Measurements from ENCODE around the gene OR6X1. TPM values are rescaled to one million over a fixed set of nuclear protein-coding genes. Genes with fewer than 3 reads are reported as not detected.
"Not testable (repeated sequence)": the region's sequence is repeated elsewhere in the genome, so short reads cannot be mapped to it uniquely, and the experiment has no call there.

The OR6X1 gene
- total RNA-seq, 2 donors from 2014 or later: not detected

- no peaks in the 10 kb centered on the region for H3K9me3 Mint-ChIP-seq
- DNase-seq: no peak
- no peak for ATAC-seq (replicated peaks in 1 of 2)
- peaks cover 3% of the 10 kb centered on the region for H3K27me3 Mint-ChIP-seq (ENCODE audit: low read depth)
- H3K36me3 Mint-ChIP-seq (ENCODE audit: insufficient read depth in 2 of 2): no peaks in the 10 kb centered on the region
- H3K4me3 Mint-ChIP-seq: no peak overlapping the region
- no peak overlapping the region for H3K27ac Mint-ChIP-seq
- H3K4me1 Mint-ChIP-seq (ENCODE audit: low read depth): no peaks in the 10 kb centered on the region
Observed at GRCh38 chr11:123773959-123774358, 19.6 kb upstream of the OR6X1 start.

DNA sequence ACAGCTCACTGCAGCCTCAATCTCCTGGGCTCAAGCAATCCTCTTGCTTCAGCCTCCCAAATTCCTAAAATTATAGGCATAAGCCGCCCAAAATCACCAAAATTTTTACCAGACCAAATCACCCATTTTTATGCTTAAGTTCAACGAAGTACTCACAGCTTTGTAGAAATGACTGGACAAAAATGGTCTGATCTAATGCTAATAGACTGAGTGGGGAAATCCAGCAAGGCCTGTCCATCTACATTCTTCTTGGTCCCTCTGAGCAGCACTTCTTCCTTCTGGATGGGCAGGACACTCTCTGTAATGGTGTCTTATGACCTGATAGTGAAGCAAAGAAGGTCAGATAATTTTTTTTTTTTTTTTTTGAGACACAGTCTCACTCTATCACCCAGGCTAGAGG, 18.7 kb upstream of the OR6X1 start:
- Mint-ChIP-seq H3K4me3 (no peak overlapping the region), H3K27me3 (ENCODE audit: low read depth) (no peaks in the 10 kb centered on the region), H3K9me3 (no peaks in the 10 kb centered on the region), H3K36me3 (ENCODE audit: insufficient read depth in 2 of 2) (no peaks in the 10 kb centered on the region), H3K27ac (no peak overlapping the region), H3K4me1 (ENCODE audit: low read depth) (no peaks in the 10 kb centered on the region)
- no peak for ATAC-seq (replicated peaks in 1 of 2)
- DNase-seq: no peak

GRCh38 chr11:123771664-123772063, 17.3 kb upstream of the OR6X1 start:
- Mint-ChIP-seq H3K27me3 (ENCODE audit: low read depth) (peaks cover under 1% of the 10 kb centered on the region), H3K4me1 (ENCODE audit: low read depth) (no peaks in the 10 kb centered on the region), H3K27ac (no peak overlapping the region), H3K36me3 (ENCODE audit: insufficient read depth in 2 of 2) (no peaks in the 10 kb centered on the region), H3K9me3 (no peaks in the 10 kb centered on the region), H3K4me3 (no peak overlapping the region)
- ATAC-seq (replicated peaks in 1 of 2) (no peak), DNase-seq (no peak)

DNA sequence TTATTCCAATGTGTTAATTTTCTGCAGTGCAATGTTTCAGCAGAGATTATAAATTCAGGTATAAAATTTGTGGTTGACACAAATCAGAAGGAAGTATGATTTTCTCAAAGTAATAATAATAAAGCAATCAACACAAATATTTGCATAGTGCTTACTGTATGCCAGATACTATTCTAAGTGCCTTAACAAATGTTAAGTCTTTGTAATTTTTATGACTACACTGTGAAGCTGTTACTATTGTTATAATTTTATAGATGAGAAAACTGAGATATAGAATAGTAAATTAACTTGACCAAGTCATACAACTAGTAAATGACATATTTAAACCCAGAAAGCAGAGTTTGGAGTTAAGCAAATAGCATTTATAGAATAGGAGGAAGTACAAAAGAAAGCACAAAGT, 16.4 kb upstream of the OR6X1 start:
- Mint-ChIP-seq H3K36me3 (ENCODE audit: insufficient read depth in 2 of 2) (no peaks in the 10 kb centered on the region), H3K27ac (no peak overlapping the region), H3K4me3 (no peak overlapping the region), H3K27me3 (ENCODE audit: low read depth) (peaks cover 7% of the 10 kb centered on the region), H3K9me3 (no peaks in the 10 kb centered on the region), H3K4me1 (ENCODE audit: low read depth) (no peaks in the 10 kb centered on the region)
- ATAC-seq (replicated peaks in 1 of 2) (no peak), DNase-seq (no peak)

- DNase-seq (no peak), ATAC-seq (replicated peaks in 1 of 2) (no peak)
- Mint-ChIP-seq H3K27me3 (ENCODE audit: low read depth) (peaks cover 7% of the 10 kb centered on the region), H3K4me3 (no peak overlapping the region), H3K4me1 (ENCODE audit: low read depth) (no peaks in the 10 kb centered on the region), H3K9me3 (peaks cover 10 to 12% of the 10 kb centered on the region in 2 donors), H3K27ac (no peak overlapping the region), H3K36me3 (ENCODE audit: insufficient read depth in 2 of 2) (peaks cover 4% of the 10 kb centered on the region in 2 donors)
Observed at GRCh38 chr11:123765601-123766000, 11.3 kb upstream of the OR6X1 start.

DNA sequence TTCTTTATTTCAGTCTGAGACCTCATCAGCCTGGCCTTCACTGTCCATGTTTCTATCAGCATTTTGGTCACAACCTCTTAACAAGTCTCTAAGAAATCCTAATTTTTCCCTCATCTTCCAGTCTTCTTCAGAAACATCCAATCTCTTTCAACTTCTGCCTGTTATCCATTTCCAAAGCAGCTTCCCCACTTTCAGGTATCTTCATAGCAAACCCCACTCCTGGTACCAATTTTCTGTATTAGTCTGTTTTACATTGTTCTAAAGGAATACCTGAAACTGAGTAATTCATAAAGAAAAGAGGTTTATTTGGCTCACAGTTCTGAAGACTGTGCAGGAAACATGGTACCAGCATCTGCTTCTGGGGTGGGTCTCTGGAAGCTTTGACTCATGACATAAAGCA, 8.1 kb upstream of the OR6X1 start:
- Mint-ChIP-seq H3K27ac (no peak overlapping the region), H3K4me3 (no peak overlapping the region), H3K27me3 (ENCODE audit: low read depth) (peaks cover 21% of the 10 kb centered on the region), H3K9me3 (peaks cover 10 to 12% of the 10 kb centered on the region in 2 donors), H3K36me3 (ENCODE audit: insufficient read depth in 2 of 2) (peaks cover 4% of the 10 kb centered on the region in 2 donors), H3K4me1 (ENCODE audit: low read depth) (no peaks in the 10 kb centered on the region)
- ATAC-seq (replicated peaks in 1 of 2) (no peak), DNase-seq (no peak)

GRCh38 chr11:123760894-123761293, 6.6 kb upstream of the OR6X1 start:
- peaks cover 4% of the 10 kb centered on the region in 2 donors for H3K36me3 Mint-ChIP-seq (ENCODE audit: insufficient read depth in 2 of 2)
- H3K27me3 Mint-ChIP-seq (ENCODE audit: low read depth): peaks cover 18% of the 10 kb centered on the region
- no peak for DNase-seq
- no peaks in the 10 kb centered on the region for H3K4me1 Mint-ChIP-seq (ENCODE audit: low read depth)
- no peak overlapping the region for H3K27ac Mint-ChIP-seq
- no peak overlapping the region for H3K4me3 Mint-ChIP-seq
- peaks cover 10 to 12% of the 10 kb centered on the region in 2 donors for H3K9me3 Mint-ChIP-seq
- ATAC-seq (replicated peaks in 1 of 2): peak; percentile 37 to 52

DNA sequence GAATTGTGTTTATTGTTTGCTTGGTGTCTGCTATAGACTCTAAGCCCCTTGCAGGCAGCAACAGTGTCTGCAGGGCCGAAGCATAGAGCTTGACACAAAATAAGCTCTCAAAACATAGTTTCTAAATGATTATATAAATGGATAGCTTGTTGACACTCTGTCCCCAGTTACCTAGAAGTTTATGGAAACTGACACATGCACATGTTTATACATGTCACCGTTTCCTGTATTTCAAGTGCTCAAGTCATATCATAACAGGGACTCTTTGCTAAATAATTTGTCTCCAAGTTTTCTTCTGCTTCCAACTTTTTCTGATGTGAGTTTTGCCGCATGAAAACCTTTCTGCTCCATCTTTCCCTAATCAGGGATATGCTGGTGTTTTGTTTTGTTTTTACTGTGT, 3.7 kb upstream of the OR6X1 start:
- Mint-ChIP-seq H3K4me1 (ENCODE audit: low read depth) (peaks cover 5% of the 10 kb centered on the region), H3K27ac (no peak overlapping the region), H3K27me3 (ENCODE audit: low read depth) (peaks cover 20% of the 10 kb centered on the region), H3K4me3 (no peak overlapping the region), H3K36me3 (ENCODE audit: insufficient read depth in 2 of 2) (peaks cover 2 to 4% of the 10 kb centered on the region in 2 donors), H3K9me3 (peaks cover 4 to 11% of the 10 kb centered on the region in 2 donors)
- DNase-seq (no peak), ATAC-seq (replicated peaks in 1 of 2) (peak in 1 of 2 donors; percentile 47)

- H3K4me1 Mint-ChIP-seq (ENCODE audit: low read depth): peaks cover 5% of the 10 kb centered on the region
Observed at GRCh38 chr11:123755813-123756212, 1.5 kb upstream of the OR6X1 start.

GRCh38 chr11:123755344-123755743, 1.0 kb upstream of the OR6X1 start:
- Mint-ChIP-seq H3K4me3 (no peak overlapping the region), H3K9me3 (no peaks in the 10 kb centered on the region), H3K4me1 (ENCODE audit: low read depth) (peaks cover 5% of the 10 kb centered on the region), H3K27ac (no peak overlapping the region), H3K36me3 (ENCODE audit: insufficient read depth in 2 of 2) (no peaks in the 10 kb centered on the region), H3K27me3 (ENCODE audit: low read depth) (peaks cover 30% of the 10 kb centered on the region)
- ATAC-seq (replicated peaks in 1 of 2) (no peak), DNase-seq (no peak)

More at GRCh38 chr11:123755813-123756212, 1.5 kb upstream of the OR6X1 start:
- Mint-ChIP-seq H3K27me3 (ENCODE audit: low read depth) (peaks cover 29% of the 10 kb centered on the region), H3K4me3 (no peak overlapping the region), H3K9me3 (no peaks in the 10 kb centered on the region), H3K36me3 (ENCODE audit: insufficient read depth in 2 of 2) (no peaks in the 10 kb centered on the region), H3K27ac (no peak overlapping the region)
- DNase-seq (no peak), ATAC-seq (replicated peaks in 1 of 2) (no peak)

DNA sequence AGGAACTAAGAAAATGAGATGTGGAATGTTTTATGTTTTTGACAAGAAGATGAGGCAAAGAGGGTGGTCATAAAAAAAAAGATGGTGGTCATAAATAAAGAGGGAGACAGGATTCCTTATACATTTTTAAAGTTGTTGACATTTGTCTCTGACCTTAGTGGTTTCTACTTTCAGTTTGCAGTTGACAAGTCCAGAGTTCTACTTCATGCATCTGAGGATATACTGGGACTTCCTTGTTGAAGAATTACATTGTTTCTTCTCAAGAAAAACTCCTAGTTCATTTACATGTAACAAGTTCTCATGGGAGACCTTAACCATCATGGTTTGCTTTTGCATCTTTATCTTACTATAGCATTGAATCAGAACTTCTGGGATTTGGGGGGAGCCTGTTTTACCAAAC, 1.2 kb downstream of the OR6X1 start:
- H3K27ac Mint-ChIP-seq: no peak overlapping the region
- no peaks in the 10 kb centered on the region for H3K36me3 Mint-ChIP-seq (ENCODE audit: insufficient read depth in 2 of 2)
- no peak for ATAC-seq (replicated peaks in 1 of 2)
- H3K4me1 Mint-ChIP-seq (ENCODE audit: low read depth): peaks cover 5% of the 10 kb centered on the region
- no peak for DNase-seq
- H3K9me3 Mint-ChIP-seq: no peaks in the 10 kb centered on the region
- no peak overlapping the region for H3K4me3 Mint-ChIP-seq
- H3K27me3 Mint-ChIP-seq (ENCODE audit: low read depth): peaks cover 37% of the 10 kb centered on the region

GRCh38 chr11:123751781-123752180, 2.5 kb downstream of the OR6X1 start:
- H3K4me1 Mint-ChIP-seq (ENCODE audit: low read depth): peaks cover 5% of the 10 kb centered on the region
- H3K27ac Mint-ChIP-seq: no peak overlapping the region
- peaks cover 26% of the 10 kb centered on the region for H3K27me3 Mint-ChIP-seq (ENCODE audit: low read depth)
- ATAC-seq (replicated peaks in 1 of 2) (no peak), DNase-seq (no peak)
- H3K9me3 Mint-ChIP-seq: no peaks in the 10 kb centered on the region
- no peak overlapping the region for H3K4me3 Mint-ChIP-seq
- no peaks in the 10 kb centered on the region for H3K36me3 Mint-ChIP-seq (ENCODE audit: insufficient read depth in 2 of 2)

DNA sequence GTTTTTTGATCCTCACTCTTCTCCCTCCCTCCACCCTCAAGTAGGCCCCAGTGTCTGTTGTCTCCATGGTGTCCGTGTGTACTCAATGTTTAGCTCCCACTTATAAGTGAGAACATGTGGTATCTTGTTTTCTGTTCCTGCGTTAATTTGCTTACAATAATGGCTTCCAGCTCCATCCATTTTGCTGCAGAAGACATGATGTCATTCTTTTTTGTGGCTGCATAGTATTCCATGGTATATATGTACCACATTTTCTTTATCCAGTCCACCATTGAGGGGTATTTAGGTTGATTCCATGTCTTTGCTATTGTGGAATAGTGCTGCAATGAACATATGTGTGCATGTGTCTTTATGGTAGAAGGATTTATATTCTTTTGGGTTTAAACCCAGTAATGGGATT, 6.0 kb downstream of the OR6X1 start:
- H3K27ac Mint-ChIP-seq; H3K36me3 Mint-ChIP-seq (ENCODE audit: insufficient read depth in 2 of 2); H3K4me3 Mint-ChIP-seq; ATAC-seq (replicated peaks in 1 of 2); H3K9me3 Mint-ChIP-seq; DNase-seq; H3K4me1 Mint-ChIP-seq (ENCODE audit: low read depth): not testable (repeated sequence)
- H3K27me3 Mint-ChIP-seq (ENCODE audit: low read depth): peaks cover 26% of the 10 kb centered on the region

DNA sequence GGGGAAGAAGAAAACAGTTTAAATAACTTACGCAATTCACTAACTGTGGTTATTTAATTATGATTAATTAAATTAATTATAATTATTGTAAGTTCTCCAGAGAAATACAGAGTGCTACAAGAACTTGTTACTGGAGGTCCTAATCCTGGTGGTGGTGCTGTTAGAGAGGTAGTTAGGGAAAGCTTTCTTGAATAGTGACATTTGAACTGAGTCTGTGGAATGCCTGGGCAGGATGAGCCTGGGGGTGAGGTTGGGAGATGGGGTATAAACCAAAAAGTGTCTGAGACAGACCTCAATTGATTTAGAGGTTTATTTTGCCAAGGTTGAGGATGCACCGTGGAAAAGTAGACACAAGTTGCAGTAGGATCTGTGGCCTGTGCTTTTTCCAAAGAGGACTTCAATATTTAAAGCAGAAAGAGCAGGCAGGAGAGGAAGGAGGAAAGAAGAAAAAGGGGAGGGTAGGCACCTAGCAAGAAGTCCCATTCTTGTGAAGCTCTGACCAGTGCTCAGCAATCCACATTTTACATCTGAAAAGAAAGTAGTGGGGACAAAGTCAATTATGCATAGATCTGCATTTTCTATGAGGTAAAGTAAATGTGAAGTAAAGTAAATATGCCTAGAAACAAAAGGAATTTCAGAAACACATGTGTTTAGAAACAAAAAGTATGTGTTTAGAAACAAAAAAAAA, 8.4 kb downstream of the OR6X1 start:
- H3K27me3 Mint-ChIP-seq (ENCODE audit: low read depth): peaks cover 15% of the 10 kb centered on the region
- H3K36me3 Mint-ChIP-seq (ENCODE audit: insufficient read depth in 2 of 2): no peaks in the 10 kb centered on the region
- H3K4me1 Mint-ChIP-seq (ENCODE audit: low read depth): peaks cover 12% of the 10 kb centered on the region
- no peaks in the 10 kb centered on the region for H3K9me3 Mint-ChIP-seq
- H3K27ac Mint-ChIP-seq: no peak overlapping the region
- DNase-seq (no peak), ATAC-seq (replicated peaks in 1 of 2) (no peak)
- H3K4me3 Mint-ChIP-seq: no peak overlapping the region
